ENCODE data around the gene ATP4A.

DNA sequence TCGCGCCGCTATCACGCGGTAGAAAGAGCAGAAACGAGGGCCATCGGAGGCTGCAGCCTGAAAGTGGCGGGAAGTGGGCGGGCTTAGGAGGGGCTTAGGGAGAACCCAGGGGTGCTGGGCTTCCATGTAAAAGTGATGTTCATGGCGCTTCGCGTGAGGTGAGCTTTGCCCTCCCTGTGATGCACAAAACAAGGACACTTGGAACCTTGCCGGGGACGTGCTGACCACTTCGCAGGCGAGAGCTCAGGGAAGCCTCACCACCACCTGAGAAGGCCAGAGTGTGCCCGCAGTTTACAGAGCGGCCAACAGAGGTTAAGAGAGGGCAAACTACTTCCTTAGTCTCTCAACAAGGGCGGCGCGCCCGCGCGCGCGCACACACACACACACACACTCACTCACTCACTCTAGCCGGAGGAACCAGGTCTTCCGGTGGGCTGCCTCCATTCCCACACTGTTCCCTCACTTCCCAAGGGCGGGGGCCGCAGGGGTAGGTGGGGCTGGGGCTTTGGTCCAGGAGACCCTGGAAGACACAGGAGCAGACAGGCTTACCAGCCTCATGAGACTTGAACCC lies 29.6 kb downstream of the ATP4A start:
- TF ChIP-seq, protein P1, sequence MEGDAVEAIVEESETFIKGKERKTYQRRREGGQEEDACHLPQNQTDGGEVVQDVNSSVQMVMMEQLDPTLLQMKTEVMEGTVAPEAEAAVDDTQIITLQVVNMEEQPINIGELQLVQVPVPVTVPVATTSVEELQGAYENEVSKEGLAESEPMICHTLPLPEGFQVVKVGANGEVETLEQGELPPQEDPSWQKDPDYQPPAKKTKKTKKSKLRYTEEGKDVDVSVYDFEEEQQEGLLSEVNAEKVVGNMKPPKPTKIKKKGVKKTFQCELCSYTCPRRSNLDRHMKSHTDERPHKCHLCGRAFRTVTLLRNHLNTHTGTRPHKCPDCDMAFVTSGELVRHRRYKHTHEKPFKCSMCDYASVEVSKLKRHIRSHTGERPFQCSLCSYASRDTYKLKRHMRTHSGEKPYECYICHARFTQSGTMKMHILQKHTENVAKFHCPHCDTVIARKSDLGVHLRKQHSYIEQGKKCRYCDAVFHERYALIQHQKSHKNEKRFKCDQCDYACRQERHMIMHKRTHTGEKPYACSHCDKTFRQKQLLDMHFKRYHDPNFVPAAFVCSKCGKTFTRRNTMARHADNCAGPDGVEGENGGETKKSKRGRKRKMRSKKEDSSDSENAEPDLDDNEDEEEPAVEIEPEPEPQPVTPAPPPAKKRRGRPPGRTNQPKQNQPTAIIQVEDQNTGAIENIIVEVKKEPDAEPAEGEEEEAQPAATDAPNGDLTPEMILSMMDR (IDR thresholded peaks at IDR 0.05 in 4 of 5, conservative IDR thresholded peaks at IDR 0.05 in 1 of 5), result no peak
- no peak for TF ChIP-seq POLR2A (IDR thresholded peaks at IDR 0.05)

All from gastrocnemius medialis (tissue), 4 donors.